Ectodermal cell (in vitro differentiated cells): Measurements from ENCODE around the gene RAET1E.
"Not testable (repeated sequence)": the region's sequence is repeated elsewhere in the genome, so short reads cannot be mapped to it uniquely, and the experiment has no call there.

ENCODE experiments used
- H3K27ac ChIP-seq: 2 replicates; pipeline ENCODE4 v1.7.0; 2013; ENCODE audit warnings: mild to moderate bottlenecking, low read depth, low read length; ENCODE audit not compliant: insufficient read depth, poor library complexity, severe bottlenecking
- H3K27me3 ChIP-seq: 2 replicates; pipeline ENCODE4 v1.7.0; 2013; ENCODE audit warnings: mild to moderate bottlenecking, low read length; ENCODE audit not compliant: insufficient read depth, control insufficient read depth, poor library complexity, severe bottlenecking
- H3K36me3 ChIP-seq: one replicate; pipeline ENCODE4 v1.7.0; 2013; ENCODE audit warnings: low read length; ENCODE audit not compliant: control insufficient read depth, insufficient read depth
- H3K4me1 ChIP-seq: one replicate; pipeline ENCODE4 v1.7.0; 2013; ENCODE audit warnings: low read length; ENCODE audit not compliant: control insufficient read depth, insufficient read depth
- H3K4me3 ChIP-seq: 2 replicates; pipeline ENCODE4 v1.7.0; 2013; ENCODE audit warnings: low read depth, low read length, control low read depth; ENCODE audit not compliant: insufficient read depth
- H3K9me3 ChIP-seq: 2 replicates; pipeline ENCODE4 v1.7.0; 2013; ENCODE audit warnings: mild to moderate bottlenecking, low read length, moderate library complexity; ENCODE audit not compliant: control insufficient read depth
- WGBS, 2 experiments: methylation state at CpG; one replicate each; pipeline ENCODE4 v1.1.7; 2013; ENCODE audit warnings: missing lambda C conversion rate in 2 of 2; 5-methylcytosine and 5-hydroxymethylcytosine counted together

Gene RAET1E

DNA sequence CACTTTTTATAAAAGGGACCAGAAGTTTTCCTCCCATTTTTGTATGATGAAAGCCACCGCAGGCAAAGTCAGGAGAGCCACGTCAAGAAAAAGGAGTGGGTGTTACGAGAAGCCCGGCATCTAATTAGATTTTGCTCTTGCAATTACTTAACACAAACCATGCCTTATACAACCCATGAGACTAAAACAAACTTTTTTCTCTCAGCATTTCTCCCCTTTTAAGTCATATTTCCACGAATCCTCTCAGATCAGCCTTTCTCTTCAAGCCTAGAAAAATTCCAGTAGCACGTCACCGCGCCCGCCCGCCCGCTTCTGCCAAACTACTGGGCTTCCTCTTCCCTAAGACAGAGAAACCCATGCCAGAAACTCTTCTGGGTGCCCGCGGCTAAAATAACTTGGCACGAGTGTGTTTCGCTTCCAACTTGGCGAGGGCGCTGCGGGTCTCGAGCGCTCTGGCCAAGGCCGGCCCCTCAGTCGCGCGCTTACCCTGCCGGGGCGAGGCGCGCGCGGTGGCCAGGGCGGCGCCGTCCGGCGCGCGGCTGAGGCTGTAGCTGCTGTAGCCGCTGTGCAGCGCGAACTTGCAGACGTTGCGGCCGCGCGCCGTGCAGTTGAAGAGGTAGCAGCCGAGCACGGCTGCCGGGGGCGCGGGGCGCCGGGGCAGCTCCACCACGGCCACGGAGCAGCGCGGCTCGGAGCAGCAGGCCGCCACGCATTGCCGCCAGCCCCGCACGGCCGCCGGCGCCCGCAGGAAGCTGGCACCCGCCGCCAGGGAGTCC is 34.8 kb downstream of the RAET1E start:
- WGBS, 2 experiments: 4% methylated on average over 69 of the region's 69 CpGs
- H3K36me3 ChIP-seq: no peaks in the 10 kb centered on the region
- no peak overlapping the region for H3K27ac ChIP-seq
- no peaks in the 10 kb centered on the region for H3K4me1 ChIP-seq
- H3K9me3 ChIP-seq: no peaks in the 10 kb centered on the region
- peaks cover 37% of the 10 kb centered on the region for H3K27me3 ChIP-seq
- peak overlapping the region; percentile 53 for H3K4me3 ChIP-seq

DNA sequence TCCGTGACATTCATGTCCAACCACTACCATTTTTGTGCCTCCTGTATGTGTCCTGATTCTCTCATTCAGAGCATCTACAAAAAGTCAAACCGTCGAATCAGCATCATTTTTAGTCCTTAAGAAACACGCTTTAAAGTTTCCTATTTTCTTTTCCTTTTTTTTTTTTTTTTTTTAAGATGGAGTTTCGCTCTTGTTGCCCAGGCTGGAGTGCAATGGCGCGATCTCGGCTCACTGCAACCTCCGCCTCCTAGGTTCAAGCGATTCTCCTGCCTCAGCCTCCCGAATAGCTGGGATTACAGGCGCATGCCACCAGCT is 35.5 kb downstream of the RAET1E start:
- not testable (repeated sequence) for H3K9me3 ChIP-seq, H3K27ac ChIP-seq, H3K4me3 ChIP-seq, H3K4me1 ChIP-seq, H3K36me3 ChIP-seq
- peaks cover 37% of the 10 kb centered on the region for H3K27me3 ChIP-seq
- WGBS, 2 experiments: 88 to 91% methylated on average over 11 of the region's 12 CpGs

DNA sequence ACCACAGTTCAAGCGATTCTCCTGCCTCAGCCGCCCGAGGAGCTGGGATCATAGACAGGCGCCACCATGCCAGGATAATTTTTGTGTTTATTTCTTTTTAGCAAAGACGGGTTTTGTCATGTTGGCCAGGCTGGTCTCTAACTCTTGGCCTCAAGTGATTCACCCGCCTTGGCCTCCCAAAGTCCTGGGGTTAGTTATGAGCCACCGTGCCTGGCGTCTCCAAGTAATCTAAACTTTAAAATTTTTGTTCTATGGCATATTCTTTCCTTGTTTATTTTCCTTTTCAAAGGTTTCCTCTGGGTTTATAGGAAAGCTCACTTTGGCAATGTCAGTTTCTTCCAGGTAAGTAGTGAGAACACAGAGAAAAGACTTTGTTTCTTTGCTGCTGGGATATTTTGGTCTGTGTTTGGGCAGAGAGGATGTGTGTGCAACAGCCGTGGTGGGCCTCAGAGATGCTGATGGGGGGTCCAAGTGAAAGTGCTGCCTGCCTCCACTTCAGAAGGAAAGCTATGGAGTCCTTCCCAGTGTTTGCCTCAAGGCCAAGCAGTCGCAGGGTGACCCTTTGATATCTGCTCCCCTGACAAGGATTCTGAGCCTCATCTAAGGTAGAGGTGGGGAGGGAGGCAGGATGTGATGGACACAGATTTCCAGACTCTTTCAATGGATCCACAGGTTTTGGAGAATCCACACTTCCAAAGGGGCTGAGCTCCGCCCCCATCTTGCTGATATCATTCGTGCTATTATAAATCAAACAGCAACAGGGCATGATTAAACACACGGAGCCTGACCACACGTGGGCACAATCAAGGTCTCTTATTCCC is 36.1 kb downstream of the RAET1E start:
- 86 to 90% methylated on average over 14 of the region's 14 CpGs for WGBS, 2 experiments
- H3K27ac ChIP-seq: no peak overlapping the region
- H3K36me3 ChIP-seq: no peaks in the 10 kb centered on the region
- peaks cover 37% of the 10 kb centered on the region for H3K27me3 ChIP-seq
- H3K4me3 ChIP-seq: no peak overlapping the region
- H3K9me3 ChIP-seq: no peaks in the 10 kb centered on the region
- H3K4me1 ChIP-seq: no peaks in the 10 kb centered on the region

DNA sequence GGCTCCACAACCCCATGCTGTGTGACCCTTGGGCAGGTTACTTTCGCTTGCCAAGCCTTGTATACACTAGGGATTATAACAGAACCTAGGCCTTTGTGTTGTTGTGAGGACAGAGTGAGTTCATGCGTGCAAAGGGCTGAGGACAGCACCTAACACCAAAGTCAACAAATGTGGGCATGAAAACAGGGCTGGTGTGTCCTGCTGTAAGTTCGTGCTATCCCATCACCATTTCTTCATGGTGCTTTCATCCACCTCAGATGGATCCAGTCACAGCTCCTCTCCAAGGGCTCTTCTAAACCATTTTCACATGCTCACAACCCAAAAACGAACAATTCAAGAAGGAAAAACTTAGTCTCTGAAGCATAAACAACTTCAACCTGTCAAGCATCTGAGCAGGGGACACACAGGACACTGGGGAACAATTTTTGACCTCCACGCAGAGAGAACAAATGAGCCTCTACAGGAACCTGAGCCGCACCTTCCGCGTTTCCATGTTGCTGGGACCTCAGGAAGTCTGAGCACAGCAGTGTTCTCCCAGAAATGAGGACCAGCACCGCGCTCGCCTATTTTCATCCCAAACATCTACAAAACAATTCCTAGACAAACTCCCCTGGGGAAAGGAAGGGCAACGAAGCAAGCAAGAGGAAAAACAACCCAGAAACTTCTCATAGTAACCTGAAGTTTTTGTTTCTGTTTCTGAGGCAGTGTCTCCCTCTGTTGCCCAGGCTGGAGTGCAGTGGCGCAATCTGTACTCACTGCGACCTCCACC is 36.9 kb downstream of the RAET1E start:
- no peaks in the 10 kb centered on the region for H3K4me1 ChIP-seq
- no peaks in the 10 kb centered on the region for H3K36me3 ChIP-seq
- H3K9me3 ChIP-seq: no peaks in the 10 kb centered on the region
- no peak overlapping the region for H3K4me3 ChIP-seq
- 81 to 84% methylated on average over 14 of the region's 14 CpGs for WGBS, 2 experiments
- no peak overlapping the region for H3K27ac ChIP-seq
- H3K27me3 ChIP-seq: peaks cover 37% of the 10 kb centered on the region

DNA sequence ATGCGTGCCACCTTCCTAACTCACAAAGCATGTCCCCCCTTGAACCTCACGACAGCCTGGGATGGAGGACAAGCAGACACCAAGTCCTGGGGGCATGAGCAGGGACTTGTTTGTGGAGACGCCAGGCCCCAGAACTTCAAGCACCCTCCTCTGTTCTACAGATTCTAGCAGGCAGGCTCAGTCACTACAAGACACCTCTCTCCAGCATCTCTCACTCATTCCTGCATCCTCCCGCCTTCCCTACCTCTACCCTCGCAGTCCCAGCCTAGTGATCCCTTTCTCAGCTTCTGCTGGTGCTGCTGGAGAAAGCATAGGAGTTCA is 37.4 kb downstream of the RAET1E start:
- H3K4me3 ChIP-seq: no peak overlapping the region
- no peaks in the 10 kb centered on the region for H3K9me3 ChIP-seq
- no peak overlapping the region for H3K27ac ChIP-seq
- WGBS, 2 experiments: 89 to 91% methylated on average over 5 of the region's 5 CpGs
- no peaks in the 10 kb centered on the region for H3K36me3 ChIP-seq
- H3K4me1 ChIP-seq: no peaks in the 10 kb centered on the region
- peaks cover 37% of the 10 kb centered on the region for H3K27me3 ChIP-seq

DNA sequence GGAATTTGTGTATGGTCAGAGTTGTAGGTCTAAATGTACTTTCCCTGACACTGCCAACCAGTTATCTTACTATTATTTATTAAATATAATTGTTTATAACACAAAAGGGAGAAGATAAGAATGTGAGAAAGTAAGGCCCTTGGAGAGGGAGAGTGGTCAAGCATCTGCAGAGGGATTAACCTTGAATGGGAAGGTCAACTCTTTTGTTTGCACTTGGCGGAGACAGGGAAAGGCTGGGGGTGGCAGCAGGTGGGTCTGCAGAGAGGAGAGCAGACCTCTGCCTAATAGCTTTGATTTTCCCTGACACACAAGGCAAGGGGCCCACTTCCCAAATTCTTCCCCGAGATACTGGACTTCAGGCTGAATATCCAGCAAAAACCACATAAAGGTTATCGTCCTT is 38.0 kb downstream of the RAET1E start:
- no peaks in the 10 kb centered on the region for H3K9me3 ChIP-seq
- H3K27me3 ChIP-seq: peaks cover 37% of the 10 kb centered on the region
- H3K36me3 ChIP-seq: no peaks in the 10 kb centered on the region
- no peak overlapping the region for H3K27ac ChIP-seq
- WGBS, 2 experiments: 77 to 83% methylated on average over 3 of the region's 3 CpGs
- H3K4me3 ChIP-seq: no peak overlapping the region
- no peaks in the 10 kb centered on the region for H3K4me1 ChIP-seq

DNA sequence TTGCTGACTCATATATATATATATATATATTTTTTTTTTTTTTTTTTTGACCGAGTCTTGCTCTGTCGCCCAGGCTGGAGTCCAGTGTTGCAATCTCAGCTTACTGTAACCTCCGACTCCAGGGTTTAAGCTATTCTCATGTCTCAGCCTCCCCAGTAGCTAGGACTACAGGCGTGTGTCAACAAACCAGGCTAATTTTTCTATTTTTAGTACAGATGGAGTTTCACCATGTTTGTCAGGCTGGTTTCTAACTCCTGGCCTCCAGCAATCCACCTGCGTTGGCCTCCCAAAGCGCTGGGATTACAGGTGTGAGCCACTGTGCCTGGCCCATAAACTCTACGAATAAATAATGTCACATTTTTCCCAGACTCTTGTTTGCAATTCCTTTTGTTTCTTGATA is 38.5 kb downstream of the RAET1E start:
- no peak overlapping the region for H3K27ac ChIP-seq
- WGBS, 2 experiments: 86 to 91% methylated on average over 7 of the region's 7 CpGs

DNA sequence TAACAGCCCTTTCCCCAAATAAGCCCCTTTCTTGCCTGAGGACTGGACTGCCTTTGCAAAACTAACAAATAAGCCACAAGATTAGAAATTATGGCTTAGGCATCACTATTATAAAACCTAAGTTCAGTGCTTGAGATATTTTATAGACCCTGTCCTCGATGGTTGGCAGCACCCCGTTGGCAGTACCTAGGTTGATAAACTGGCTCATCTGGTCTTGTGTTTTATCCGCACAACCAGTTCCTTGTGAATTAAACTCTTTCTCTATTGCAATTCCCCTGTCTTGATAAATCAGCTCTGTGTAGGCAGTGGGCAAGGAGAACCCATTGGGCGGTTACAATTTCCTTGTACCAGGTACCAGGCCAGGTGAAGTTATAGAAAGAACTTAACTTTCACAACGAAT is 40.4 kb downstream of the RAET1E start:
- H3K36me3 ChIP-seq: no peaks in the 10 kb centered on the region
- WGBS, 2 experiments: 88 to 93% methylated on average over 5 of the region's 5 CpGs
- H3K4me1 ChIP-seq: no peaks in the 10 kb centered on the region
- no peak overlapping the region for H3K27ac ChIP-seq
- no peaks in the 10 kb centered on the region for H3K9me3 ChIP-seq
- no peak overlapping the region for H3K4me3 ChIP-seq
- H3K27me3 ChIP-seq: peaks cover 25% of the 10 kb centered on the region

More for the DNA sequence above, 38.5 kb downstream of the RAET1E start:
- Histone ChIP-seq H3K36me3 (no peaks in the 10 kb centered on the region), H3K27me3 (peaks cover 37% of the 10 kb centered on the region), H3K4me1 (no peaks in the 10 kb centered on the region), H3K9me3 (no peaks in the 10 kb centered on the region), H3K4me3 (no peak overlapping the region)

DNA sequence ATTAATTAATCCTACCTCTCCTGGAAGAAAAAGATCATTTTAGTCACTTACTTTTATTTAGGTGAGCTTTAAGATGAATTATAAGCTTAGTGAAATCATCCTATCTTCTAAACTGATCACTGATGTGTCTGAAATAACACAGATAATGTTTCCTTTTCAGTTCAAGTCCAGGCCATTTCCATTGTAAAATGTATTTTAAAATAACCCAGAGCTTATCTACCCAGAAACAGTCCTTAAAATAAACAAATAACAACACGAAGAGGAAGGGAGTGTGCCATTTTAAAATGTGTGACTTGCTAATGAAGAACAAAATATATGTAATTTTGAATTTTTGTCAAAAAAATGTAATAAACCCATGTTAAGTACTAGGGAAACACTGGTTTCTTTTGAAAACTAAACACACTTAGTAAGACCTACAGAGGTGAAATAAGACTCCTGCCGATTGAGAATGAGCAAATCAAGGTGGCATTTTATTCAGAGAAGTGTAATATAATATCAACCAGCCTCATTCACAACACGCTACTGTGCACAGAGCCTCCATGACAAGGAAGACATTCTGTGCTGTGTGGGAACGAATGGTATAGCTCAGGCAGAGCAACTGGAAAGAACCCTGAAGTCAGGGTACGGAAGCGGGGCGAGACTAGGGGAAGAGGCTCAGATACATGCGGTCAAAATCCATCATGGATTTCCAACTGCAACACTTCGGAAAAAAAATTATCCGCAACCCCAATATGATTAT is 41.5 kb downstream of the RAET1E start:
- no peaks in the 10 kb centered on the region for H3K9me3 ChIP-seq
- no peak overlapping the region for H3K27ac ChIP-seq
- H3K27me3 ChIP-seq: peaks cover 14% of the 10 kb centered on the region
- H3K4me1 ChIP-seq: no peaks in the 10 kb centered on the region
- no peak overlapping the region for H3K4me3 ChIP-seq
- H3K36me3 ChIP-seq: no peaks in the 10 kb centered on the region
- WGBS, 2 experiments: 96% methylated on average over 9 to 10 of the region's 10 CpGs
